Measurements from ENCODE around the gene MPDU1. TPM values are rescaled to one million over a fixed set of nuclear protein-coding genes. Genes with fewer than 3 reads are reported as not detected.

The MPDU1 gene
- total RNA-seq, 1 experiment from 2014 or later = 57.0 TPM

GRCh38 chr17:7583253-7584109, at the start of gene MPDU1 (continued):
- TF ChIP-seq CREM (CRISPR knock-in tag; IDR thresholded peaks at IDR 0.05) (no peak), GRHL2 (CRISPR knock-in tag; IDR thresholded peaks at IDR 0.05; ENCODE audit: insufficient replicate concordance, severe bottlenecking) (no peak), HMGA2 (CRISPR knock-in tag; IDR thresholded peaks at IDR 0.05) (no peak), OVOL2 (CRISPR knock-in tag; IDR thresholded peaks at IDR 0.05; ENCODE audit: borderline replicate concordance) (no peak), SOX15 (CRISPR knock-in tag; IDR thresholded peaks at IDR 0.05) (no peak), MAX (CRISPR knock-in tag; IDR thresholded peaks at IDR 0.05) (peak; percentile 94), HMGXB4 (CRISPR knock-in tag; IDR thresholded peaks at IDR 0.05) (no peak; the same call in 1 of the 2 replicates), GTF2I (CRISPR knock-in tag; conservative IDR thresholded peaks at IDR 0.05) (no peak), E2F5 (CRISPR knock-in tag; IDR thresholded peaks at IDR 0.05) (peak; percentile 94; the same call in 1 of the 2 replicates), RELA (CRISPR knock-in tag; IDR thresholded peaks at IDR 0.05; ENCODE audit: borderline replicate concordance) (no peak), SMAD4 (CRISPR knock-in tag; IDR thresholded peaks at IDR 0.05) (no peak), ETV6 (CRISPR knock-in tag; IDR thresholded peaks at IDR 0.05) (peak; percentile 80), JAZF1 (CRISPR knock-in tag; IDR thresholded peaks at IDR 0.05) (no peak), FOXK1 (CRISPR knock-in tag; IDR thresholded peaks at IDR 0.05) (peak; percentile 61)
- TF ChIP-seq, protein P1, sequence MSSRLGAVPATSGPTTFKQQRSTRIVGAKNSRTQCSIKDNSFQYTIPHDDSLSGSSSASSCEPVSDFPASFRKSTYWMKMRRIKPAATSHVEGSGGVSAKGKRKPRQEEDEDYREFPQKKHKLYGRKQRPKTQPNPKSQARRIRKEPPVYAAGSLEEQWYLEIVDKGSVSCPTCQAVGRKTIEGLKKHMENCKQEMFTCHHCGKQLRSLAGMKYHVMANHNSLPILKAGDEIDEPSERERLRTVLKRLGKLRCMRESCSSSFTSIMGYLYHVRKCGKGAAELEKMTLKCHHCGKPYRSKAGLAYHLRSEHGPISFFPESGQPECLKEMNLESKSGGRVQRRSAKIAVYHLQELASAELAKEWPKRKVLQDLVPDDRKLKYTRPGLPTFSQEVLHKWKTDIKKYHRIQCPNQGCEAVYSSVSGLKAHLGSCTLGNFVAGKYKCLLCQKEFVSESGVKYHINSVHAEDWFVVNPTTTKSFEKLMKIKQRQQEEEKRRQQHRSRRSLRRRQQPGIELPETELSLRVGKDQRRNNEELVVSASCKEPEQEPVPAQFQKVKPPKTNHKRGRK (CRISPR knock-in tag; IDR thresholded peaks at IDR 0.05; ENCODE audit: borderline replicate concordance) = no peak
- TF ChIP-seq, protein P2, sequence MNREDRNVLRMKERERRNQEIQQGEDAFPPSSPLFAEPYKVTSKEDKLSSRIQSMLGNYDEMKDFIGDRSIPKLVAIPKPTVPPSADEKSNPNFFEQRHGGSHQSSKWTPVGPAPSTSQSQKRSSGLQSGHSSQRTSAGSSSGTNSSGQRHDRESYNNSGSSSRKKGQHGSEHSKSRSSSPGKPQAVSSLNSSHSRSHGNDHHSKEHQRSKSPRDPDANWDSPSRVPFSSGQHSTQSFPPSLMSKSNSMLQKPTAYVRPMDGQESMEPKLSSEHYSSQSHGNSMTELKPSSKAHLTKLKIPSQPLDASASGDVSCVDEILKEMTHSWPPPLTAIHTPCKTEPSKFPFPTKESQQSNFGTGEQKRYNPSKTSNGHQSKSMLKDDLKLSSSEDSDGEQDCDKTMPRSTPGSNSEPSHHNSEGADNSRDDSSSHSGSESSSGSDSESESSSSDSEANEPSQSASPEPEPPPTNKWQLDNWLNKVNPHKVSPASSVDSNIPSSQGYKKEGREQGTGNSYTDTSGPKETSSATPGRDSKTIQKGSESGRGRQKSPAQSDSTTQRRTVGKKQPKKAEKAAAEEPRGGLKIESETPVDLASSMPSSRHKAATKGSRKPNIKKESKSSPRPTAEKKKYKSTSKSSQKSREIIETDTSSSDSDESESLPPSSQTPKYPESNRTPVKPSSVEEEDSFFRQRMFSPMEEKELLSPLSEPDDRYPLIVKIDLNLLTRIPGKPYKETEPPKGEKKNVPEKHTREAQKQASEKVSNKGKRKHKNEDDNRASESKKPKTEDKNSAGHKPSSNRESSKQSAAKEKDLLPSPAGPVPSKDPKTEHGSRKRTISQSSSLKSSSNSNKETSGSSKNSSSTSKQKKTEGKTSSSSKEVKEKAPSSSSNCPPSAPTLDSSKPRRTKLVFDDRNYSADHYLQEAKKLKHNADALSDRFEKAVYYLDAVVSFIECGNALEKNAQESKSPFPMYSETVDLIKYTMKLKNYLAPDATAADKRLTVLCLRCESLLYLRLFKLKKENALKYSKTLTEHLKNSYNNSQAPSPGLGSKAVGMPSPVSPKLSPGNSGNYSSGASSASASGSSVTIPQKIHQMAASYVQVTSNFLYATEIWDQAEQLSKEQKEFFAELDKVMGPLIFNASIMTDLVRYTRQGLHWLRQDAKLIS (CRISPR knock-in tag; IDR thresholded peaks at IDR 0.05; ENCODE audit: borderline replicate concordance) = 0 out of 2 replicates have a peak, but pooled peaks have one; percentile 15
- TF ChIP-seq, protein P3, sequence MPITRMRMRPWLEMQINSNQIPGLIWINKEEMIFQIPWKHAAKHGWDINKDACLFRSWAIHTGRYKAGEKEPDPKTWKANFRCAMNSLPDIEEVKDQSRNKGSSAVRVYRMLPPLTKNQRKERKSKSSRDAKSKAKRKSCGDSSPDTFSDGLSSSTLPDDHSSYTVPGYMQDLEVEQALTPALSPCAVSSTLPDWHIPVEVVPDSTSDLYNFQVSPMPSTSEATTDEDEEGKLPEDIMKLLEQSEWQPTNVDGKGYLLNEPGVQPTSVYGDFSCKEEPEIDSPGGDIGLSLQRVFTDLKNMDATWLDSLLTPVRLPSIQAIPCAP (CRISPR knock-in tag; IDR thresholded peaks at IDR 0.05) = no peak; the same call in 1 of the 2 replicates
